ENCODE results near the gene GALNTL6.
A peak's percentile ranks its signal among the peaks of the same experiment; 100 is the strongest.
"Not testable (repeated sequence)": the region's sequence is repeated elsewhere in the genome, so short reads cannot be mapped to it uniquely, and the experiment has no call there.

GALNTL6 gene

DNA sequence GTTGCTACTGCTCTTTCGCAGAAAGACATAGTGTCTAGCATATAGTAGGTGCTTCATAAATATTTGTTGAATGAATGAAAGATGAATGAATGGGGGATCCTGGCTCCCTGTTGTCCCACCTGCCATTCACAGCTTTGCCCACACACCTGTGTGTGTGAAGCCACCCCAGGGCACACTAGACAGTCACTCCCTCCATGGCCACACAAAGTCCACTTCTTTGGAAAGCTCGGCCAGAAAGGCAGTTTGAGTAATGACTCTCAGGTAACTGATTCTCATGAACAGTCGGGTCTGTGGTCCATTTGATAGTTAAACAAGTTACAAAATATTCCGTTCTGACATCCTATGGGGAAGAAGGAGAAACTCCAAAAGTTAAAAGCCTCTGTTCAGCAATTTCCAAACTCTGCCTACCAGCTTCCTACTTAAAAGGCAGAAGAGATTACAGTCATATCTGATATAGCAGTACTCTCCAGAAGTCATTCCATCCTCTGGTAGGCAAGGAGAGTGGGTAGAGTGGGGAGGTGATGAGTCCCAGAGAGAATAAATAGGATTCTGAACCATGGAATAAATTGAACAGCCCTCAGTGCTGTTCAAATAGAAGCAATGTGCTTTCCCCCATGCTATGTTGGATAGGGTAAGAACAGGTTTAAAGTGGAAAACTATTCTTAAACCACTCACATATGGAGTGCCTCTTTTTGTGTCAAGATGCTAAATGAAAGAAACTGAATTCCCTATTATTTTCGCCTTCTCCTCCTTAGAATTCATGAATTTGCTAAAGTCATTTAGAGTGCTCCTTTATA lies 1150.5 kb downstream of the GALNTL6 start:
- DNase-seq: no peak

DNA sequence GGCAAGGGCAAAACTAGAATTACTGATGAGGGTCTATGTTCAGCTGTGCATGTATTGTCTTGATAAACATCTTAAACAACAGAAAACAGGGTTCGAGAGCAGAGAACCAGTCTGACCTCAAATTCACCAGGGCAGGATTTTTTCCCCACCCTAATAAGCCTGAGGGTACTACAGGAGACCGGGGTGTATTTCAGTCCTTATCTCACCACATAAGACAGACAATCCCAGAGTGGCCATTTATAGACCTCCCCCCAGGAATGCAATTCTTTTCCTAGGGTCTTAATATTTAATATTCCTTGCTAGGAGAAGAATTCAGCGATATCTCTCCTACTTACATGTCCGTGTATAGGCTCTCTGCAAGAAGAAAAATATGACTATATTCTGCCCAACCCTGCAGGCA lies 1157.0 kb downstream of the GALNTL6 start:
- DNase-seq: not testable (repeated sequence)

DNA sequence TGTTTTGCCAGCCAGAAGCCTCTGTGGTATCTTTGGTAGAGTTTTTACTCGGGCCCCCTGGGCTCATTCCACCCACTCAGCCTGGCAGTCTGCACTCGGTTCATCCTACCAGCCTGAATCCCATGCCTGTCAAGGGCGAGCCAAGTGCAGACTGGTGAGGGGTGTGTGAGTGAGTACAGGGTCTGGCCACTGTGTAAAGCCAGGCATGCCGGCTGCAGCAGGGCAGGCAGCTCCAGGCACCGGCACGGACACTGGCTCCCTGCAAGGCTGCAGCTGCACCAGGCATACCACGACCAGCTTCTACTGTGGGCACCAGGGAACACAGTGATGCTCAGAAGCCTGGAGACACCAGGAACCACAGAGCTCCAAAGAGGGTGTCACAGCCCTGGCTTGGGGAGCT lies 1161.4 kb downstream of the GALNTL6 start:
- DNase-seq: no peak

DNA sequence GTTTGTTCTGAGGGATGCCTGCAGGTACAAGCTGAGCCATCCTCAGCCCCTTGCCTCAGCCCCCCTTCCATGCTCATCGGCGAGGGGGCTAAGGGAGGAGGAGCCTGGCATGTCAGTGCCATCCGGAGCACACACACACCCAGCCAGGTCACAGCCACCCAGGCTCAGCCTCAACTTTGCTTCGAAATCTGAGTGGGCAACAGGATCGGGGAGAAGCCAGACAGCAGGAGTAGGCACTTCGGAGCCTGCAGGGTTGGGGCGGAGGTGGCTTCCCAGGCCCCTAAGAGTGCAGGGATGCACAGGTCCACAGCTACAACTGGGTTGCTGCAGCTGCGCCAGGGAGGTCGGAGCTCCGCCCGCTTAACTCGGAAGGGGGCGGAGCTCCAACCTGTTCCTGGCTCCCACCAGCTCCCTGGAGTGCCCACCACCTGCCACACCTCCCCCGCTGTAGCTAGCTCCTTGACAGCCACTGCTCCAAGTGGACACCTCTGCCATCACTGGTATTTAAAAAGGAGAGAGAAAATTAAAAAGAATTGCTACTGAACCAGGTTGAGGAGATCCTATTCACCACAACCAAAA lies 1162.5 kb downstream of the GALNTL6 start:
- no peak for DNase-seq

DNA sequence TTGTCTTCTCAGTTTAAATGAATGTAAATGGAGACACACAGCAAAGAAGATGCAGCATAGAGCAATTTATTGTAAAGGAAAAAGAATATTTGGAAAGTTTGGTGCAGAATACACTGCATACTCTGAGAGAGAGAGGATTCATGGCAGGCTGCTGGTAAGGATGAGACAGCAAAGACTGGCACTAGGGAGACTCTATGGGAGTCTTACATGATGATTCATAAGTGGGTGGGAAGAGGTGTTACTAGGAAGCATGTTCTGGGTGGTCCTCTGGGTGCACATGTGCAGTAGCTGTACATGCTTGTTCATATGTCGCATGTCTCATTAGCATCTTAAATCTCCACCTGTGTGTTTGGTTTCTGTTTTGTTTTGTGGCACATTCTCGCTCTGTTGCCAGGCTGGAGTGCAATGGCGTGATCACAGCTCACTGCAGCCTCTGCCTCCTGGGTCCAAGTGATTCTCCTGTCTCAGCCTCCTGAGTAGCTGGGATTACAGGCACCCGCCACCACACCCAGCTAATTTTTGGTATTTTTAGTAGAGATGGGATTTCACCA lies 1164.4 kb downstream of the GALNTL6 start:
- not testable (repeated sequence) for DNase-seq

DNA sequence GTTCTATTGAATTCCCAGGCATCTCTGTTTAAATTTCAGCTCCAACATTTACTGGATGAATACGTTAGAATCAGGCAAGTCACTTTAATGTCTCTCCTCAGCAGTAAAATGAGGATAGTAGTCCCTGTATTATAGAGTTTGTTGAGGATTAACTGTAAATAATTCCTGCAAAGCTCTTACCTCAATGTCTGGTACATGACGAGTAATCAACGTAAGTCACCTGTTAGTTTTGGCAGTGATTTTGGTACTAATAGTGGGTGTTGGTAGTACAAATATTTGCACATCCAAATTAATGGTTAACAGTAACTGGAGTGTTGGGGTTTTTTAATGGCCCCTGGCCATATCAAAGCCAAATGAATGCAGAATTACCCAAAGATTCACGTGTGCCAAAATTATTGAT lies 1165.6 kb downstream of the GALNTL6 start:
- DNase-seq: no peak

DNA sequence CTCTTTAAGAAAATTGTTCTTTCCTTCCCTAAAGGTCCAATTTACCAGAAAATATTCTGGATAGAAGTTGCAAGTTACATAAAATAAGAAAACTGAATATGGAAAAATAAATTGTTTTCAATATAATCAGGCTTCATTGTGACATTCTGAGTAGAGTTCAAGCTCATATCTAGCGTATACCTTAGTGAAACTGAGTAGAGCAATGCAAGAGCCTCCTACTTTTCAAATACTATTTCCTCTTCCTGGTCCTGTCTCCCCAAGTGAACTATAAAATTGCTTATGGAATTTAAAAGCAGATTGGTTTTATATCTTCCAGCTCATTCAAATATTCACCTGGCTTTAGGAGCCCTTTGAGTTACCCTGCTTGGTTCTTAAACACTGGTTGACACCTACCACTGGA lies 1166.1 kb downstream of the GALNTL6 start:
- DNase-seq: no peak

DNA sequence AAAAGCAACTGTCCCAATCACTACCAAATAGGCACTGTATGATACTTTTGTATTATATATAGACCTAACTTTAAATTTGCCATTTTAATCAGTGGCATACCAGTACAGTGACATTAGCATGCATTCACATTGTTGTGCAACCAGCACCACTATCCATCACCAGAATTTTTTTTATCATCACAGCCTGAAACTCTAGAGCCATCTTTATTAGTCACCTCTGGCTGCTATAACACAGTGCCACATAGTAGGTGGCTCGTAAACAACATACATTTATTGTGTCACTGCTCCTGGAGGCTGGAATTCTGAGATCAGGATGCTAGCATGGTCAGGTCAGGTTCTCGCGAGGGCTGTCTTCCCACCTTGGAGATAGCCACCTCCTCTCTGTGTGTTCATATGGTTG lies 1167.0 kb downstream of the GALNTL6 start:
- DNase-seq: no peak

DNA sequence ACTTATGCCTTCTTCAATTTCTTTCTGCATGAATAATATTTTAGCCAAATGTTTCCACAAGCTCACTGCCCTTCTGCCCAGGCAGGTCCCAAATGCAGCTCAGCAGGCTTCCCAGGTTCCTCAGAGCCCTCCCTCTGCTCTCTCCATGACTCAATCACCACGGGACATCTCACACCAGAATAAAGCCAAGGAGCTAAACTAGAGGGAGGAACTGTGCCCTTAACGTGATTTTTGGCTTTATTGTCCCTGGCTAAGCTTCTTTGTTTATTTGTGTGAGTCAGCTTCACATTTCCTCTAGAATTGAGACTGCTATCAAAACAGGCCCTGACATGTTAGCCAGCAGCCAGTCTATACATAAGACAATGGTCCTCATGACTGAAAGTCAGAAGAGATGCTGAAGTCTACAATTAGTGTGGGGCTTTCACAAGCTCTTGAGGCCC lies 1169.0 kb downstream of the GALNTL6 start:
- no peak for DNase-seq

DNA sequence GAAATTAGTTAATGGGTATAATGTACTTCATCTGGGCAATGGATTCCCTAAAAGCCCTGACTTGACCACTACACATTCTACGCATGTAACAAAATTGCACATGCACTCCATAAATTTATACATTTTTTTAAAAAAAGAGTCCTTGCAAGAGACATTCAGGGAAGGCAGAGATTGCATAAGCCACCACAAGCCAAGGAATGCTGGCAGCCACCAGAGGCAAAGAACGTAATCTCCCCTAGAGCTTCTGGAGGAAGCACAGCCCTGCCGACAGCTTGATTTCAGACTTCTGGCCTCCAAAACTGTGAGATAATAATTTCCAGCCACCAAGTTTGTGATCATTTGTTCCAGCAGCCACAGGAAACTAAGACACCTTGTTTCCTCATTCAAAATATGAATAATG lies 1169.8 kb downstream of the GALNTL6 start:
- no peak for DNase-seq

DNA sequence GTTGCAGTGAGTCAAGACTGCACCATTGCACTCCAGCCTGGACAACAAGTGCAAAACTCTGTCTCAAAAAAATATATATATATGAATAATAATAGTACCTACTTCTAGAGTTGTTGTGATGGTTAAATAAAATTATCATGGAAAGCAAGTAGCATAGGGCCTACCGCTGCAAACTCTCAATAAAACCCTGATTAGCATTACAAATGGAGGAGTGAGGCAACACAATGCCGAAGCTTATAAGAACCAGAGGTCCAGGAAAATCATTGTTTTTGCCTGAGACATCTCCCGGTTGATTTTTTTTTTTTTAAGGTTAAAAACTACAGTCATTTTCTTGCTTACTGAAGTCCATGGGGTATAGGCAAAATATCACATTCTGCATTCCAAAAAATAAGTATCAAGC lies 1170.4 kb downstream of the GALNTL6 start:
- no peak for DNase-seq

DNA sequence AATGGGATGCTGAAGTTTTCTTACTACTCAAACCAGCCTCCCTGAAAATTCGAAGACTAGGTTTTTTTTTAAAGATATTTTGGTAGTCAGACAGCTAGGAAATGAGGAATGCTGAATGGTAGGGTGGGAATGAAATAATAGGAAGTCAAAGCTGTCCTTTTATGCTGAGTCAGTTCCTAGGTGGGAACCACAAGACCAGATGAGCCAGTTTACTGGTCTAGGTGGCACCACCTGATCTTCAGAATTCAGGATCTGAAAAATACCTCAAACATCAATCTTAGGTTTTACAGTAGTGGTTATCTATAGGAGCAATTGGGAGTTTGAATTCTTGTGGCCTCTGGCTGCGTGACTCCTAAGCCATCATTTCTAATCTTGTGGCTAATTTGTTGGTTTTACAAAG lies 1172.3 kb downstream of the GALNTL6 start:
- no peak for DNase-seq

DNA sequence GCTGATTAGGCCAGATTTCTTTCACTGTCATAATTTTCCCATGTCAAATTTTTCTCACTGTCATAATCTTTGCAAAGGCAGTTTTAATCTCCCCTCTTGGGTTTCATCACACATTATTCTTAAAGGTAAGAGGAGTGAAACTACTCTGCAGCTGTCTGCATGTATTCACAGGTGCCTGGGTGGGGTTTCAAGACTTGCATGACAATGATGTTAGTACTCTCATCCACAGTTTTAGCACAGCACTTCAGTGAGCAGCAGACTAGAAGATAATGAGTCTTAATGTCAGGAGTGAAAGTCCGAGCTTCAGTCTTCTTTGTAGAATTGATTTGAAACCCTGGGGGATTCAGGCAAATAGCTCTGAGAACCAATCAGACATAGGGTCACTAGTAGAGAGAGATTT lies 1172.9 kb downstream of the GALNTL6 start:
- DNase-seq: peak; percentile 21

DNA sequence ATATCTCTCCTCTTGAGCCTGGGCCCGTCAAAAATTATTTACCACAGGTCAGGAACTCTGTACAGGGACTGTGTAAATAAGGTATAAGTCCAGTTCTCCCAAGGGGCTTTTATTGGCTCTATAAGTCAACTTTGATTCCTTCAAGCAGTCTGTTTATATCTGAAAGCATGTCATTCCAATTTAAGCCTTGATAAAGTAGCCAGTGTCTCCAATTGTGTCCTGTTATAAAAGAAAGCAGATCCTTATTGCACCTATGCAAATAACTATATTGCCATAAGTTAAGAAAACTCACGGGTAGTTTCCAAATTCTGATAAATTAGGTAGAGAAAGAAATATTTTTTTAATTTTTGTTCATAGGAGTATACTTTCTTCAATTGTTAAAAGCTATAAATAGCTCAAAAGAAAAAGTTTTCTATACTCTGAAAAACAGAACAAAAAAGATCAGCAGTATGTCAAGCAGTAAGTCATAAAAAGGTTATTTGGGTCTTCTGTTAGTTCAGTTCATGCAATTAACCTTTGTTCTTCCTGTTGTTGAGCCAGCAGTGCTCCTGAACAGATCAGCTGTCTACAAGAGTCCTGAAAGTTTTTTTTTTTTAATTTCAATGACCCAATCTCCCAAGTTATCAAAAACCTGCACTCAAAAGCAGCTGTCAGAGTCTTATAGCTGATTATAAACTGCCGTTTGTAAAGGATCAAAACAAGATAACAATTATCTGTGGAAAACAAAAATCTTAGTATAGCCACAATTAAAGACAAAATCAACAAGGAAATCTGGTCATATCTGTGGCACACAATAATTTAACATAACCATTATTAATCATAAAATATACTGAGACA lies 1177.0 kb downstream of the GALNTL6 start:
- DNase-seq: no peak

DNA sequence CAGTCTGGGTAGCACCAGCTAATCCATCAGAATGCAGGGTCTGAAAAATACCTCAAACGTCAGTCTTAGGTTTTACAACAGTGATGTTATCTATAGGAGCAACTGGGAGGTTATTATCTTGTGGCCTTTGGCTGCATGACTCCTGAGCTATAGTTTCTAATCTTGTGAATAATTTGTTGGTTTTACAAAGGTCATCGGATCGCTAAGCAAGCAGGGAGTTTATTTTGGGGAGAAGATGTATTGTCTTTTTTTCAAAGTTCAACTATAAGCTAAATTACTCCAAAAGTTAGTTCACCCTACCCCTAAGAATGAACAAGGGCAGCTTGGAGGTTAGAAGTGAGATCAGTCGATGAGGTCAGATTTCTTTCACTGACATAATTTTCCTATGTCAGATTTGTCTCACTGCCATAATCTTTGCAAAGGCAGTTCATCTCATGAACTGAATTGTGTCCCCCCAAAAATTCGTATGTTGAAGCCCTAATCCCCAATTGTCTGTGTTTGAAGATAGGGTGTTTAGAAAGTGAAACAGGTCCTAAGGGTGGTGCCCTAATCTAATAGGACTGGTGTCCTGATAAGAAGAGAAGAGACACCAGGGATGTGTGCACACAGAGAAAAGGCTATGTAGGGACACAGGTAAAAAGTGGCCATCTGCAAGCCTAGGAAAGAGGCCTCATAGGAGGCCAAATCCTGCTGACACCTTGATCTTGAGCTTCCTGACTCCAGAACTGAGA lies 1179.6 kb downstream of the GALNTL6 start:
- DNase-seq: no peak

DNA sequence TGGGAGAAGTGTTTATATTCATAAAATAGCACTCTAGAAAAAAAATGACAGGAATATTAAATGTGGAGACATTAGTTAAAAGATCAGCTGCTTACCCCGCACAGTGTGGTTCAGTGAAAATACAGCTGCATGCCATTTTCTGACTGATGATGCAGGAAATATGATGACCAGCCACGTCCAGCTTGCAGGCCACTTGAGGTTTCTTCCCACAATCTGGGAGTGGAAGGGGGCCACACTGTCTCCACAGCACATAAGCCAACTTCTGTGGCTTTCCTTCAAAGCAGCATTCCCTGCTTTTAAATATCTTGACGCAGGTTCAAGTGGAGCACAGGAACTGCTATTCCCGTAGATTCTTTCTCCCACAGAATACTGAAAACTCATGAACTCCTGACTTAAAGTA lies 1182.0 kb downstream of the GALNTL6 start:
- no peak for DNase-seq

DNA sequence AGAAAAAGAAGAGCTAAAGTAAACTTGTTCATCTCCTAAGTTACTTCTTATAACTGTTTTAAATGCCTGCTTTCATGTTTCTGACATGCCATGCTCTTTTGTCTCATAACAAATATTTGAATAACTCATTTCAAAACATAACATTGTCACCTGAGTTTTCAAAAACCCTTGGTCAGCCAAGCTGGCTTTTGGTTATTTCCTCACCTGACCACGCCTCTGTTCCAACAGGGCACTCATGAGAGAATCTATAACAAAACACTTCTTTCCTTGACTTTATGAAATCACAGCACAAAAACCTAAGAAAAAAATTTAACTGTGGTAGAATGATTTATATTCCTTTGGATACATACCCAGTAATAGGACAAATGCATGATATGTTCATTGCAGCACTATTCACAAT lies 1182.5 kb downstream of the GALNTL6 start:
- DNase-seq: no peak

DNA sequence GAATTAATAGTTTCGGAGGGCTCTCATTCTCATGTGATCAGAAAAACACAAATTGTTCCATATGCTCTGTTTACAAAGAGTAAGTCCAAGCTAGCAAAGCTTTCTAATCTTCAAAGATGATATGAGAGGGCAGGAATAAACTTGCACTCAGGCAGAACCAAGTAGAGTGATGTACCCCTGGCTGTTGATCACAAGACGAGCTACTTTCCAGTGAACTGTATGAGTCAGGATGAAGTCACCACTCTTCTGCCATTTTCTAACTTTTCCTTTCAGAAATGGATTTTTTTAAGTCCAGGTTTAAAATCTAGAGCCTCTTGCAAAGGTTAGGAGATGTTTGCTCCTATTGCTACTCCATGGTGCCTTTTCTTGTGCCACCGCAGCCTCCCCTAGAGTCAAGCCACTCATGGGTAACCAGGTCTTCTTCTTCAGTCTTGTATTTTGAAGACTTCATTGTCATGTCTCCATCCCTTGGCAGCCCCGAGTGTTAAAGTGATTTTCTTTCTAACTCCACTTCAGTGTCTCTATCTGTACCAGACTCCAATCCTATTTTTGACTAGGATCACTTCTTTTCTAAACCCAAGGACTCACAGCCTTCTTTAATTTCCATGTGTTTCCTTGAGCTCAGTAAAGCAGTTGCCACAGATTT lies 1183.5 kb downstream of the GALNTL6 start:
- DNase-seq: no peak

DNA sequence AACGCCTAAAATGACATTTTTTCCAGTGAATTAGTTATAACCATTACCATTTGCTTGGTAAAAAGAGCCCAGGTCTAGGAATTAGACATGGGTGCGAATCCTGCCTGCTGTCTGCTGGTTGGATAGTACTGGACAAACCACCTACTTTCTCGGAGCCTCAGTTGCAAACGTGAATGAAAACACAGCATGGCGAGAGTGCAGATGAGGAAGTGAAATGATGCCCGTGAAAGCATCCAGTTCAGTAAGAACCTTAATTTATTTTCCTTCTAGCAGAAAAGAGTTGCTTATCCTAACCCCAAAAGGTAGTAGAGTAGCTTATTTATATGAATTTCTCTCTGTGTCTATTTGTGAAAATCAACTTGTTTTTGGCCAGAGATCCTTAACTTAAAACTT lies 1184.0 kb downstream of the GALNTL6 start:
- DNase-seq: no peak

DNA sequence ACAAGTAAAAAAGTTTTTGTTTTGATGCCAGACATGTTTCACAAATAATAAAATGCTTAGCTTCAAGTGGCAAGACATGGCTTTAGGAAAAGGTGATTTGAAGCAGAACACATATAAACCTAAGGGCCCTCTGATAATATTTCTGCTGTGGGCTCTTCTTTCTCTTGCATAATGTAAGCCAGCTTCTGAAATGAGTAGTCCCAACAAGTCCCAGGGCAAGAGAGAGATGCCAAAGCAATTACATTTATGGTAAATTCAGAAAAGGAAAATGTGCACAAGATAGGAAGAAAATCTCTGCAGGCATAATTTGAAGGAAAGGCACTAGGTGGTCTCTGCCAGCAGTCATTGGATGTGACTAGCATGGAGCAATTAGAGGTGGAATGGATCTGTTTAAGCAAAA lies 1184.7 kb downstream of the GALNTL6 start:
- no peak for DNase-seq

DNA sequence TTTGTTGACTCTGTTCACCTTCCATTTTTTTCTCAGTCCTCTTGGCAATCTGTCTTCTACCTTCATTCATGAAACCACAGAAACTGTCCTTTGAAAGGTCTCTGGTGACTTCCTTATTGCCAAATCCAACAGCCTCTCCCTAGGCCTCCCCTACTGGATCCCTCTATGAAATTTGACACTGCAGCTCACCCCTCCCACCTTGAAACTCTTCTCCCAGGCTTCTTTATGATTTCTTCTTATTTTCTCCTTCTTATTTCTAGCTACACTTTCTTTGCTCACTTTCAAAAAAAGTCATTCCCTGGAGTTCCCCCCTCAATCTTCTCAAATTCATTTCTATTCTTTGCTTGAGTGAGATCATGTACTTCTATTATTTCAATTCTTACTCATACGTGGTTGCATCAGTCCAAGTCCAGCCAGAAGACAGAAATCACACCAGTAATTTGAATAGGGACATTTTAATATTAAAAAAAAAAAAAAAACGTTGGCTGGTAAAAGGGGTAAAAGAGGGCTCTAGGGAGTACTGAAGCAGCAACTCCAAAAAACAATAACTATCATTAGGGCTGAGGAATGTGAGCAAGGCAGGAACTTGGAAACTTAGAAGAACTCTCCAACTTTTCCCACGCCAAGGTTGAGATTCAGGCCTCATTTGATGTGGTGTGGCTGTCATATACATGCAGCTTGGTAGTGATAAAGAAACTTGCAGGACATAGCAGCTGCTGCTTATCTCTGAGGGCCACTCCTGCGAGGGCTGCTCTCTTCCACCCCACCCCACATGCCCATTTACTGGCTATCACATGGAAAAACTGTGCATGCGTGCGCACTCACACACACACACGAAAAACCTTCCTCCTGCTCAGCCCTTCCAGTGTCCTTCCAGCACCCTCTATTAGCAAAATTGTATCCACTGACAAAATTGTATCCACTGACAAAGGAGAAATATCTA lies 1185.6 kb downstream of the GALNTL6 start:
- DNase-seq: no peak

All from NCI-H187 treated with DMSO at 0.1 percent for 48 hours (cell line).